ENCODE results near the gene CEP41.

Gene CEP41

DNA sequence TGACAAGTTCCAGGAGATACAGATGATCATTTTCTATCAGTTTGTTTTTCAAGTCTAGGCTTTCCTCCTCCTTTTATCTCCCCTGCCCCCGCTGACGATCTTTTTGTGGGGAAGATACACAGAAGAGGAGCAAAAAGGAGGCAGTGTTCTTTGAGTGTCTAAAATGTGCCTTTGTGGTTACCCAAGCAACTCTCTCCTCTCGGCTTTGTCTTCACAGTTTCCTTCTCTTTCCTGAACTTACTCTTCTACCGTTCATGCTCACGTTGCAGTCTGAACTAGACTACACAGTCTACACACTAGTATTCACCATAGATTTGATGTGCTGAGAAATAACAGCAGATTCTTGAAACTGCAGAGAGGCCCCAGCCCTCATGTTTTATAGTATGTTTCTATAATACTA lies 23.6 kb downstream of the CEP41 start:
- DNase-seq = no peak

DNA sequence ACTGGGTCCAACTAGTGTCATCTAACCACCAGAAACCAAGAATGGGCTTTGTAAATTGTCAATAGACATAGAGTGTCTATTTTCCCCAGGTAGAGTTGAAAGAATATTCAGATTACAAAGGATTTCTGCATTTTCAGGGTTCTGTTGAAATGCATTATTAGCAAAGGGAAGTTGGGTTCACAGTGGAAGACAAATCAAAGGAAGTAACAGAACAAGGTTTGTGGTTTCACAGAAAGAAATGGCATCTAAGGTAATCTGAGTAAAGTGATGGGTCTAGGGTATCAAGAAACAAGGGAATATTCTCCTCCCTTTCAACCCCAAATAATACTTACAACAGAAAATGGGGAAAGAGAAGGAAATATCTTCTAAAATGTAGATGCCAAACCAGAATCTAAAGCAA lies 25.8 kb downstream of the CEP41 start:
- no peak for DNase-seq

DNA sequence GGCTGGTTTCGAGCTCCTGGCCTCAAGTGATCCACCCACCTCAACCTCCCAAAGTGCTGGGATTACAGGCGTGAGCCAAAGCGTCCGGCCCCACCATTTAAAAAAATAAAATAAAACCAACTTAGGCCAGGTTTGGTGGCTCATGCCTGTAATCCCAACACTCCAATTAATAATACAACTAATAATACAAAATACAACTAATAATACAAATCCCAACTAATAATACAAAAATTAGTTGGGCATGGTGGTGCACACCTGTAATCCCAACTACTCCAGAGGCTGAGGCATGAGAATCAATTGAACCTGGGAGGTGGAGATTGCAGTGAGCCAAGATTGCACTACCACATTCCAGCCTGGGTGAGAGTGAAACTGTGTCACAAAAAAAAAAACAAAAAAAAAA lies 27.6 kb downstream of the CEP41 start:
- no peak for DNase-seq

DNA sequence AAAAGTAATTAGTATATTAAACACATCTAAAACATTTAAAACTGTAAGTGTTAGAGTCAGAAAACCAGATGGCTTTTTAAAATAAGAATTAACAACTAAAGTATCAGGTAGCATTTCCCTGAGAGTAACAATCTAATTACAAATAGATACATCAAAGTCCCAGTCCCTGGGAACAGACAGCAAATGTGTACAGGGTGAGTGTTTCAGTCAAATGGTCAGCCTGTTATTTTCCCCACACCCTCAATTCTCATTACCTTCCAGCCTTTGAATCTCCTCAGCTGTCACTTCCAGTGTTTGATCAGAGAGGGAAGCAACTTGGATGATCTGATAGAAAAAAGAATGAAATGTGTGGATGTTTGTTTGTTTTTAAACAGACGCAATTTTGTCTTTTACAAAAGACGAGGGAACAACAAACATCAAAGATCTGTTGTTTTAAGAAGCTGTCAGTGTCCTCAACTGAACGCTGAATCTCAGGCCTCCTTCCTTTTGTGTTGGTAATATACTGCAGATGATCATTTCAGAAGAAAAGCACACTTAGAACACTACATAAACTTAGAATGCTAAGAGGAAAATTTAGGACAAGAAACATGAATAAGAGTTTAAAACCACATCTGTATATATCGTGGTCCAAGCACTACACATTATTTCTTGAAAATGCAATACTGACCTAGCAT lies 29.8 kb downstream of the CEP41 start:
- DNase-seq = no peak

DNA sequence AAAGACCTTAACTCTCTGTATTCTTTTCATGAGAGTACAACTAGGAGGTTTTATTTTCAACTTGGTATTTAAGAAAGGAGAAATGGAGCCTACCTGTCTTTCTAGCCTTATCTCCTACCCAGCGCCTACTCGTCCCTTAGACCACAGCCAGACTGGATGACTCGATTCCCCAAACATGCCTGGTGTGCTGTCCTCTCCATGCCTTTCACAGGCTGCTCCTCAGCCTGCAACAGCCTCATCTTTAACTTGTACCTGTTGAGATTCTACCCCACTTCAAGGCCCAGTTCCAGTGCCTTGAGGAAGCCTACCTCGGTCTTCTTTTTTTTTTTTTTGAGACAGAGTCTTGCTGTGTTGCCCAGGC lies 31.1 kb downstream of the CEP41 start:
- no peak for DNase-seq

DNA sequence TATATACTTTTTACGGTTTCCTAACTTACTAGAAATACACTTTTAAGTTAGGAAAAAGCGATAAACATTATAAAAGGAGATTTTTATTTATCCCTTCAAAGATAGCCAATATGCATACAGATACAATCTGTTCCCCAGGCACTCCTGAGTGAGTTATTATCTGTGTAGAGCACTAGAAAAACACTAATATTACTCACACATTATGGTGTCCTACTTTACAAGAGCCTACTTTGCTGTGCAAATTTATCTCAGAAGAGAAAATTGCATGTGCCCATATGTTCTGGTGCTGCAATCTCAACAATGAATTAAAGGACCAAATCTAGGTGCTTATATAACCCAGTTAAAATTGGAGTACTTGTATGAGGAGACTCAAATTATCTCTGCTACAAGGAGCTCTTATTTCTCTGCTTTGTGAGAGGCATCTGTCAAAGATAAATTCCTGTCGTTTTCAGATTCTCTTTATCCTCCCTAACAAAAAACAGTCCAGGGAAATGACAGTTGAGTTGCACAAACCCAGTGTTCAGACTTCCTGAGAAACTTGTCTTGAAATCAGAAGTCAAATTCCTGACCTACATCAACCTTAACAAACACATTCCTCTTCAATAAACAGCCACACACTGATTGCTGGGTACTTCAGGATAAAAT lies 31.6 kb downstream of the CEP41 start:
- DNase-seq = peak; percentile 34

DNA sequence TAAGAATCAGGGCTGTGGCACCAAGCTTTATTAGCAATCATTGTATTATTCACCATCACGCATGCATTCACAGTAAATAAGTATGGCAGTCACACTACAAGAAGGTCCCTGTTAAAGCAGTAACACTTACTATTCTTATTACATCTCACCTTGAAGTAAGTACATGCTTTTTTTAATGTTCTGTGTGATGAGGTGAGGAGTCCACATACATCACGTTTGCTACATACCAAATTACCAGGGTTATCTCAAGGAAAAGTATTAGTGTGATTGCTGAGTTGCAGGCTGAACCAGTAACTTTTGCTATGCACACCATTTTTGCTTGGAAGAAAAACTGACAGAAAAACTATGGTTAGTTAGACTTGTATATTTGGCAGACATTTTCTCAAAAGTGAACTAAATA lies 35.8 kb downstream of the CEP41 start:
- DNase-seq = no peak

DNA sequence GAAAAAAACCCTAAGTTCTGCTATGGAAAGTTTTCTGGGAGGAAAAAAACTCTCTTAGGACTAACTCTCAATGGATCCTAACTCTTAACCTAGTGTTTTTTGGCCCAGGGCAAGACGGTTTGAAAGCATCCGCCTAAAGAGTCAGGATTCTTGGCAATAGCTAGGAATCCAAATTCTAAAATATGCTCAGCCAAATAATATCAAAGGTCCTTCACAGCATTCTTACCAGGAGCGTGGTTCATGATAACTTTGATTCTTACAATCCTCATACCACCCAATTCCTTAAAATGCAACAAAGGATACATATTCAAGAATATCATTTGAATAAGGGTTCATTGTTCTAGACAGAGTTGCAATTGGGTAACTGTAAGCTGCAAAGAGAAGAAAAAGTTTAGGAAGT lies 39.2 kb downstream of the CEP41 start:
- no peak for DNase-seq

DNA sequence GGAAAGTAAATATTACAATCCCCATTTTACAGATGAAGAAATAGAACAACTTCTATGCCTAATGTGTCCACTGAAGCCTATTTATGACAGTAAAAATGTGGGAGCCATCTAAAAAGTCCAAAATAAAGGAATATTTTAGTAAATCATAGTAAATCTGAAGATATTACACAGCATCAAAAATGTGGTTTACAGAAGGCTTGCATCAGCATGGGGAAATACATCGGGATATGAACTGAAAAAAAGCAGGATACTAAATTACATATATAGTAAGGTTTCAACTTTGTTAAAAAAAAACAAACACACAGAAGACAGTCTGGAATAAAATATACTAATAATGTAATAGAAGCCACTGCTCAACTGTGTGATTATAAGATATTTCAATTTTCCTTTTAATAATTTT lies 39.7 kb downstream of the CEP41 start:
- DNase-seq = no peak

DNA sequence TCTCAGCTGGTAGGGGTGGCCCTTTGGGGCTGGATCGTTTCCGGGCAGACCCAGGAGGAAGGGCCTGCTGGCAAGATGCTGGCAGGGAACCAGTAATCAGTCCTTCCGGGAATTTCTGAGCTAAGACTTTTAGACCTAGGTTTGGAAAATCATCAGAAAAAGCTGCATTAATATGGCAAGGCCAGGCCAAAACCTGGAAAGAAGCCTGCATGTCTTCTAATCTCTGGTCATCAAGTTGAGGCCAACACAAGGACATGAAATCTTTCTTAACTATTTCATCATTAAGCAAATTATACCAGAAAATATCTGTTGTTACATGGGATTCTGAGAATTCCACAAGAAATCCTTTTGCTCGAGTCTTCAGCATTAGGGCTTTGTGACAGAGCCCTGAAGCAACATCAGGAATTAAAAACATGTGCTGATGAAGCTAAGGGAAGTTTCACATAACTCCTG lies 40.7 kb downstream of the CEP41 start:
- DNase-seq = no peak

DNA sequence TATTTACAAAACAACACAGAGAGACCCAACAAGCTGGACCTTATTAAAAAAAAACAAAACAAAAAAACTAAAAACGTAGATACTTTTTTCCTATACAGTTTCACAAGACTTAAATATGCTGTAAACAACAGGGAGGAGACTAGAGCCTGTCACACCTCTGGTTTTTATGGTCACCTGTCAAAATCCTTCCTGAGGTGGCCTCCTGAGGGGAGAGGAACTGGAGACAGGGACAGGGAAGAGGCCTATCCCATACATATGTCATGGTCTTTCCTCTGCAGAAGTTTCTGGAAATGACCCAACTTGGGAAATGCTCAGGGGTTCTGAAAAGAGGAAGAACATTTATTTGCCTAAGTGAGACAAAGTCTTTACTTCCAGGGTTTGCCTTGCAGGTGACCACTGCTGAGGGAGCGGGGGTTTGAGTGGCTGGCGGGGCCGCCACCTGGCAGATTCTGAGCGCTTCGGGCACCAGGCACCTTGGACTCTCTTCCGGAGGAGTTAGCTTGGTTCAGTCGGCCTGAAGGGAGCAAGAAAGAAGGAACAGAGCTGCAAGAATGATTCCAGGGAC lies 42.2 kb downstream of the CEP41 start:
- no peak for DNase-seq

DNA sequence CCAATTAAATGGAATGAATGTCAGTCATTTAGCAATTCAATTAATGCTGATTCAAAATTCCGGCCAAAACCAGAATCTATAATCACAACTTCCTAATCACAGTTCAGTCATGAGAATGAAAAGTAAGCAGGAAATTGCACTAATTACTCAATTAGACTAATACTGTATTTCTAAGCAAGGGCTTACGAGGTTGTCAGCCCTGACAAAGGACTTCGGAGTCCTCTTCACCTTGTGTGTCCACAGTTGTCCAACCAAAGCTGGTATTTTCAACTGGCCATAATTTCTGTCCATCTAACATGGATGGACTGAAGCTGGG lies 43.1 kb downstream of the CEP41 start:
- no peak for DNase-seq

DNA sequence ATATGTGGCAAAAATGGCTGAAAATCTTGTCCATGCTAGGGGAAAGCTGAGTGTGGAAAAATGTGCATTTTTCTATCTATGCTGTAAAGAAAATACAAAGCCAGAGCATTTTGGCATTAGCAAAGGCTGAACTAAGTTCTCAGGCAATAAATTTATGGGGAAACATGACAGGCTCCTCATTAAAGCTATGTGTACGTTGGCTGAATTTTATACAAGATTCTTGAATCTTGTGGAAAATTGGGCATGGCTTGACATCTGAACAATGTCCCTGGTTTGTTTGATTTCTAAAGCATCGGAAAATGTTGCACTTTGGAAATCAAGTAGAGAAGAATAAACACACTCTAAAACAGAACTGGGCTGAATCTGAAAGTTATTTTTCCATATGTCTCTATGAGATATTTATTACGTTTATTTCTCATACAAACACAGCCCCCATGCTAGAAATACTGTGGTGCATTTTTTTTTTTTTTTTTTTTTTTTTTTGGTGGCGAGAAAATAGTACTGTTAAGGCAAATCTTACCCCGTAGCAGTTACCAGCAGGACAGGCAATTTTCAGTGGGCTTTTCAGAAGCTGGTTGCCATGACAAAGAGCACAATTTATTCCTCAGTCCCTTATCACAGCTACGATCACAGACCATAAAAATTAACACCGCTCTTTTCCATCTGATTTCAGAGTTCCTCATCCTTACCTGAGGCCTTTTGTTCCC lies 43.6 kb downstream of the CEP41 start:
- DNase-seq = no peak

DNA sequence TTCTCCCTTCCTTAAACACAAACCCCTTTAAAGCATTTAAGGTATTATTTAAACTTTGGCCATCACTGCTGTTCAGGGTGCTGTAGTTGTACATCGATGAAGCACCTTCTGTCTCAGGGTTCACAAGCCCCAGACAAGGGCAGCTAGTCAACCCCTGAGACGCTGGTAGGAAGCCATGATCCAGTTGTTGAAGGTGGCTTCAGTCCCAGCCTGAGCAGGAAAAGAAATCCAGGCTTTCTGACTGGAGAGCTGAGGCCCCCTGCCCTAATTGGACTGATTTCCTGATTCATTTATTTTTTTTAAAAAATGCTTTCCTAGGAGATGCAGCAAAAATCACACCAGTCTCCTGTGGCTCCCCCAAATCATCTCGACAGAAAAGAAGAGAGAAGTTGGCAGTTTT lies 44.7 kb downstream of the CEP41 start:
- DNase-seq = no peak

DNA sequence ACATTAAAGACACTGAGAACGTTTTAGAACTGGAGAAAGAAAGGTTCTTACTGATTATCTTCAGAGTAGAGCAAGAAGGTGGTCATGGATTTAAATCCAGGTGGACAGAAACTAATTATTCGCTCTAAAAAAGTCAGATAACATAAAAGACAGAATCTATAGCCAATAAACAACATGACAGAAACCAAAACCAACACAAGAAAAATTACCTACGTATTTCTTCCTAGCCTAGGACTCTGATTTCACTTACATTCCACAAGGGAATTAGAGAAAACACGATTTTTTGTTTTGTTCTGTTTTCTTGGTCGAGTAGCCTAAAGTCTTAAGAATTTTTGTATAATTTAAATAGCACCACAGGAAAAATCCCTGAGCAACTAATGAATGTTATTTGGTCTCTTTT lies 45.4 kb downstream of the CEP41 start:
- no peak for DNase-seq

DNA sequence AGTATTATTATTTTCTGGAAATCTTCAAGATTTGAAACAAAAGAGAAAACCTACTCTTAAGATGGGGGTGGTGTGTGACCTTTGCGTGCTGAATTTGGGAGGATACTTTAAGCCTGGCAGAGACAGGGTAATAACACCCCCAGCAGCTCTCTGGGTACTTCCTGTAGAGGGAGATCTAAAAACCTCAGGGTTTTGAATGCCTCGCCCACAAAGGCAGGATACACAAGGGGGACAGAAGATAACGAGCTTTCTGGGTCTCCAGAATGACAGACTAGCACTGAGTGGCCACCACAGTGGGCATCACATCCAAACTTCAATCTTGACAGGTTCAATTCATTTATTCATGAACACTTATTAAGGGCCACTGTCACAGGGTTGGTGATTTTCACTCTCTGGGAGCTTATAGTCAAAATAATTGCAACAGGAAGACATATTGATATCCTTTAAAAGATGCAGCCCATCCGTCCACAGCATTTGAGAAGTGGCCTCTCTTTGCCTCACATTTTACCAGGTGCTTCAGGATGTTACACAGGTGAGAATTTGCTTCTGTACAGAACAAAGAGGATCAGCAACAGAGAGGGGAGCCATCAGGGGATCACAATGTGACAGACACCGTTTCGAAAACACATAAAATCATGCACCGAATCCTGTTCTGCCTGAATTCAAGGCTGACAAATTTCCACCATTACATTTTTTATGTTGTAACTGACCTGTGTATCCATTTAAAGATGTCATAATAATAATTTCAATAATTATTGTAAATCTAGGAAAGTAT lies 46.2 kb downstream of the CEP41 start:
- no peak for DNase-seq

DNA sequence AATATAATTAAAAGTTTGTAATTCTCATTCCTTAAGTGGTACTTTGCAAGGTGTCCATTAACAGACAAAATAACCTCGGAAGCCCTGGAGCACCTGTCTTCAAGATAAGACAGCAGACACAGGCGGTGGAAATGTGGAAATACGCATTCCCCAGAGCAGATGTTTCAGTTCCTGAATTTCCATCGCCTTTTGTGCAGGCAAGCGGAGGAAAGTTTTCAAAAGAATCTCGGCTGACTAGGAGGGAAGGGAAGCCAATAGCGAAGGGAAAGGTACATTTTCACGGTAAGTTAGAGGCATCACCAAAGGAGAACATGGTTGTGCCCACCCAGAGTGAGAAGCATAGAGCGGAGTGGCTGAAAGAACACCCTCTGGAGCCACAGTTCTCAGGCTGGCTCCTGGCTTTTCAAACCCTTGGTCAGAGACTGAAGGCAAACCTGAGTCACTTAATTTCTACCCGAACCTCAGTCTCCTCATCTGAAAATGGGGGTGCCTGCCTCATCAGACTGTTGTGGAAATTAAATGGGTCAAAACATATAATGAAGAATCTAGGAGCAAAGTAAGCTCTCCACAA lies 46.9 kb downstream of the CEP41 start:
- DNase-seq = no peak

DNA sequence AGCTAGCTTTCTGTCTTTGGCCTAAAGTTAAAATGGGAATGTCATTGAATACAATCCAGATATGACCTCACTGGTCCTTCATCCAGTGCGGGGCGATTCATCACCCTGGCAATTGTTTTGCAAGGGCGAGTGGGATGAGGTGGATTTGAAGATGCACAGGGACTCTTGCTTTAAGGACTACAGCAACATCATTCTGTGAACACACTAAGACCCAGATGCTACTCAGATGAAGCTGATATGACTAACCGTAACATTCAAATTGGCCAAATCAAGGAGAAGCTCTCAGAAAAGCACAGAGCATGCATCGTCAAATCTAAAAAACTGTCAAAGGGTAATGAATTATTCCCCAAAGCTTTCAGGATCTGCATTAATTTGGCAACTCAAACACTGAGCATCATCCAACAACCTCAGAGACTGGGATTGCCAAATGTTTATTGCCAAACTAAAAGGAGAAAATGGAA lies 47.7 kb downstream of the CEP41 start:
- no peak for DNase-seq

DNA sequence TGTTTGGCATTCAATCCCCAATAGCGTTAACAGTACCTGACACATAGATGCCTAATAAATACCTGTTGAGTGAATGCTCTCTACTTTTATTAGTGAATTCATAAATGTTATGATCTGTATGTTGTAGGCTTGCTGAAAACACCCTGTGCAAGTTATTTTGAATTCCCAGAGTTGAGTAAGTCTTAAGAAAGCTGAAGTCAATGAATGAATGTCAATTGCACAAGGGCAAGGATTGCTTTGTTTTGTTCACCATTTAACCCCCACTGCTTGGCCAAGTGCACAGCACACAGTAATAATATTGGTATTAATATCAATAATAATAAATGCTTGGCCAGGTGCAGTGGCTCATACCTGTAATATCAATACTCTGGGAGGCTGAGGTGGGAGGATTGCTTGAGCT lies 50.3 kb downstream of the CEP41 start:
- no peak for DNase-seq

DNA sequence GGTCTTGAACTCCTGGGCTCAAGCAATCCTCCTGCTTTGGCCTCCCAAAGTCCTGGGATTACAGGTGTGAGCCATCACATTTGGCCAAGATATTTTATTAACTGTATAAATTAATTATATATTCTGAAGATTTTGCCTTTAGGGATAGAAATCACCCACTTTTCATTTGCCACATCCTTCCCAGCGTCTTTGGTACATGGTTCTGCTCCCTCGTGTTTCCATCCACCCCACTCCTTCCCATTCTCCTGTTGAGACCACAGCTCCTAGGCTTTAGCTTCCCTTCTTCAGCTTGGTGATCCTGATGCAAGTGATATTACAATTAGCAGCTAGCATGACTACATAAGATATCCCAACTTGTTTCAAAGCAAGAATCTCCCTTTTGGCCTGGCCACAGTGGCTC lies 52.1 kb downstream of the CEP41 start:
- no peak for DNase-seq

DNA sequence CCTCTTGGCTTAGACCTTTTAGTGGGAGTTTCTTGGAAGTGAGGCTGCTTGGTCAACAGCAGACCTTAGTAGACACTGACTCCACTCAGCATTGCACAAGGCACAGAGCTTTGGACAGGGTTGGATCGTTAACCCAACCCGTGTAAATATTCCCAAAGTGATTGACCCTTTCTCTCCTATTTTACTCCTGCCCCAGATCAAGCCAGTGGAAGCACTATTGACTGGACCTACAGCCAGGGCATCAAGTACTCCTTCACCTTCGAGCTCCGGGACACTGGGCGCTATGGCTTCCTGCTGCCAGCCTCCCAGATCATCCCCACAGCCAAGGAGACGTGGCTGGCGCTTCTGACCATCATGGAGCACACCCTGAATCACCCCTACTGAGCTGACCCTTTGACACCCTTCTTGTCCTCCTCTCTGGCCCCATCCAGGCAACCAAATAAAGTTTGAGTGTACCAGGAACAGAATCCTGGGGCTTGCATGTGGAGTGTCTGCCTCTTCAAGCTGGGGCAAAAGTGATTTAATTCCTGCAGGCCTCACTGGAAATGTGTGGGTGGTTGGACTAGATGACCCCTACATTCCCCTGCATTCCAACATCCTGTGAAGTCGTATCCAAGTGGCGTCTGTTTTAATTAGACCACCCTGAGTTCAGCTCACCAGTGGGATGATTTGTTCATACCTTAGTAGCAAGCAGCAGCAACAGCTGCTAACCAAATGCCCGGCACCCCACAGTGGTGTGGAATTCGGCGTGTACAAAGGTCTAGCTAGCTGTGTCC lies 53.0 kb downstream of the CEP41 start:
- DNase-seq = no peak

DNA sequence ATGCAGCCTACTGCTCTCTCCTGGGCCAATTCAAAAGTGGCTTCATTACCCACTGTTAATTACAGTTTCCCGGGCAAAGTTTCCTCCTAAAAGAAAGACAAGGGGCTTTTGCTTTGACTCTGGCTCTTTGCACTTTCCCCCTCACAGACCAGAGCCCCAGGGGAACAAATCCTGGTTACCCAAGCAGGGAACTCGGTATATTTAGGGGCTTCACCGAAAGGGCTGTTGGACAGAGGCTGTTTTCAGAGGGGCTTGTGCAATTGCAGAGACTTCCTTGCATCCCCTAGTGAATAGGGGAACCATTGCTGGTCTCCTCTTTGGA lies 53.5 kb downstream of the CEP41 start:
- no peak for DNase-seq

Data from NCI-H1694 treated with DMSO at 0.1 percent for 48 hours (cell line).